Lower leg skin (tissue), 3 donors: ENCODE data around the gene MRPL53.

Source experiments
- POLR2A ChIP-seq, 2 donors: fragments of 450-650 bp; IDR thresholded peaks; one replicate each; pipeline ENCODE4 v1.6.1; 2016 to 2017; ENCODE audit warnings: antibody characterized with exemption in 2 of 2, mild to moderate bottlenecking in 1 of 2, moderate library complexity in 1 of 2
- TF ChIP-seq, protein P1 (sequence below), 3 donors: fragments of 450-650 bp; IDR thresholded peaks; one replicate each; pipeline ENCODE4 v1.5.1; 2016; ENCODE audit warnings: antibody characterized with exemption in 3 of 3, mild to moderate bottlenecking in 3 of 3, moderate library complexity in 2 of 3

DNA sequence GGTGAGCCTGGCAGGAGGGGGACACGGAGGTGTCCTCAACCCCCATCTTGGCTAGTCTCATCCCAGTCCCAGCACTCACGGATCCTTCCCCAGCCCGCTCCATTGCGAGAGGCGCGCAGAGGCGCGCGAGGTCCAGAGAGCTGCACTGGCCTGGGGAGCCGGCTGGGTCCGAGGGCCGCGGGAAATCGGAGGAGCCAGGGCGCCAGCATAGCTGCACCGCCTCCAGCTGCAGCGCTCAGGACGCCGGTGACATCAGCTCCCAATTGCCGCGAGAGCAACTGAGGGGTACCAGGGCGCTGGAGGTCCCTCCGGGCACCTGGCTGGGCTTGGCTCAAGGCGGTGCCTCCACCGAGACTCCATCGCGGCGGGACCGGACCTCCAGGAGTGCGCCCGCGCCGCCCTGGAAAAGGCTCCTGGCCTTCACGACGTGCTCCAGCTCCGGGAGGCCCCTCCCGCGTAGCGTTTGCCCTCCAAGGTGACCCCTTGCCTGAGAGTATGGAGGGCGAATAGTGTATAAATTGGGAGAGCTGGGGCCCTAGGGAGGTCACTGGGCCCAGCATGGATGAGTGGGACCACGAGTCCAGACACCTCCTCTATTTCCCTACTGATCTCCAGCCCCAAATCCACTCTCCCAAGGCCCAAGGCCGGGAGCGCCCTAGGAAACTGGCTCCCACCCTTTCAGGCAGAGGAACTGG lies 36.2 kb downstream of the MRPL53 start:
- TF ChIP-seq, protein P1, sequence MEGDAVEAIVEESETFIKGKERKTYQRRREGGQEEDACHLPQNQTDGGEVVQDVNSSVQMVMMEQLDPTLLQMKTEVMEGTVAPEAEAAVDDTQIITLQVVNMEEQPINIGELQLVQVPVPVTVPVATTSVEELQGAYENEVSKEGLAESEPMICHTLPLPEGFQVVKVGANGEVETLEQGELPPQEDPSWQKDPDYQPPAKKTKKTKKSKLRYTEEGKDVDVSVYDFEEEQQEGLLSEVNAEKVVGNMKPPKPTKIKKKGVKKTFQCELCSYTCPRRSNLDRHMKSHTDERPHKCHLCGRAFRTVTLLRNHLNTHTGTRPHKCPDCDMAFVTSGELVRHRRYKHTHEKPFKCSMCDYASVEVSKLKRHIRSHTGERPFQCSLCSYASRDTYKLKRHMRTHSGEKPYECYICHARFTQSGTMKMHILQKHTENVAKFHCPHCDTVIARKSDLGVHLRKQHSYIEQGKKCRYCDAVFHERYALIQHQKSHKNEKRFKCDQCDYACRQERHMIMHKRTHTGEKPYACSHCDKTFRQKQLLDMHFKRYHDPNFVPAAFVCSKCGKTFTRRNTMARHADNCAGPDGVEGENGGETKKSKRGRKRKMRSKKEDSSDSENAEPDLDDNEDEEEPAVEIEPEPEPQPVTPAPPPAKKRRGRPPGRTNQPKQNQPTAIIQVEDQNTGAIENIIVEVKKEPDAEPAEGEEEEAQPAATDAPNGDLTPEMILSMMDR (IDR thresholded peaks at IDR 0.05) = no peak
- TF ChIP-seq POLR2A (IDR thresholded peaks at IDR 0.05) = no peak
